H9 (cell line): ENCODE data around the gene ATP2A1. TPM values are rescaled to one million over a fixed set of nuclear protein-coding genes. Genes with fewer than 3 reads are reported as not detected.
A peak's percentile ranks its signal among the peaks of the same experiment; 100 is the strongest.

Experiments
- DNase-seq: peaks from one replicate; pipeline ENCODE4 v3.0.0-alpha.2; 2017
- H2AFZ ChIP-seq: one replicate; pipeline ENCODE4 v1.6.1; 2013; ENCODE audit warnings: mild to moderate bottlenecking, low read length, control low read depth, moderate library complexity
- H2AK5ac ChIP-seq: 2 replicates; pipeline ENCODE4 v1.6.1; 2013; ENCODE audit warnings: low read length, control low read depth, mixed read lengths; ENCODE audit not compliant: insufficient read length
- H2BK120ac ChIP-seq: one replicate; pipeline ENCODE4 v1.6.1; 2013; ENCODE audit warnings: low read depth, mild to moderate bottlenecking, low read length, control low read depth, inconsistent platforms; ENCODE audit not compliant: poor library complexity, severe bottlenecking
- H2BK12ac ChIP-seq: 2 replicates; pipeline ENCODE4 v1.6.1; 2013; ENCODE audit warnings: low read length, control low read depth, mixed read lengths, low read depth; ENCODE audit not compliant: insufficient read length
- H2BK15ac ChIP-seq: 2 replicates; pipeline ENCODE4 v1.6.1; 2013; ENCODE audit warnings: low read depth, low read length, control low read depth
- H2BK20ac ChIP-seq: one replicate; pipeline ENCODE4 v1.6.1; 2013; ENCODE audit warnings: low read depth, mild to moderate bottlenecking, low read length, control low read depth, inconsistent platforms; ENCODE audit not compliant: poor library complexity, severe bottlenecking
- H2BK5ac ChIP-seq: 2 replicates; pipeline ENCODE4 v1.6.1; 2013; ENCODE audit warnings: low read length, control low read depth, mixed read lengths; ENCODE audit not compliant: insufficient read length
- H3K14ac ChIP-seq: 2 replicates; pipeline ENCODE4 v1.6.1; 2013; ENCODE audit warnings: low read length, control low read depth; ENCODE audit not compliant: insufficient read depth
- H3K18ac ChIP-seq: 2 replicates; pipeline ENCODE4 v1.6.1; 2013; ENCODE audit warnings: low read depth, mild to moderate bottlenecking, mixed read lengths, low read length, control low read depth; ENCODE audit not compliant: insufficient read length
- H3K23ac ChIP-seq: 2 replicates; pipeline ENCODE4 v1.6.1; 2013; ENCODE audit warnings: low read length, control low read depth, mixed read lengths, low read depth; ENCODE audit not compliant: insufficient read length
- H3K23me2 ChIP-seq: 2 replicates; pipeline ENCODE4 v1.6.1; 2013; ENCODE audit warnings: low read depth, mild to moderate bottlenecking, mixed read lengths, low read length, control low read depth; ENCODE audit not compliant: insufficient read length, poor library complexity, severe bottlenecking
- H3K27ac ChIP-seq: 2 replicates; pipeline ENCODE4 v1.5.1; 2013; ENCODE audit warnings: low read length, control low read depth, mixed read lengths, low read depth; ENCODE audit not compliant: insufficient read length
- H3K27me3 ChIP-seq: 2 replicates; pipeline ENCODE4 v1.6.1; 2013; ENCODE audit warnings: low read length, control low read depth, inconsistent platforms; ENCODE audit not compliant: insufficient read depth
- H3K4ac ChIP-seq: 2 replicates; pipeline ENCODE4 v1.6.1; 2013; ENCODE audit warnings: low read depth, mild to moderate bottlenecking, control low read depth, inconsistent platforms, low read length, moderate library complexity
- H3K4me1 ChIP-seq: 2 replicates; pipeline ENCODE4 v1.6.1; 2013; ENCODE audit warnings: low read length, control low read depth, inconsistent platforms; ENCODE audit not compliant: insufficient read depth
- H3K4me2 ChIP-seq: 2 replicates; pipeline ENCODE4 v1.6.1; 2013; ENCODE audit warnings: low read length, control low read depth, mixed read lengths; ENCODE audit not compliant: insufficient read length, insufficient read depth
- H3K56ac ChIP-seq: 2 replicates; pipeline ENCODE4 v1.6.1; 2013; ENCODE audit warnings: low read depth, mild to moderate bottlenecking, mixed read lengths, low read length, control low read depth; ENCODE audit not compliant: insufficient read length
- H3K79me1 ChIP-seq: 2 replicates; pipeline ENCODE4 v1.6.1; 2013; ENCODE audit warnings: low read depth, mild to moderate bottlenecking, moderate library complexity, low read length, control low read depth, inconsistent platforms; ENCODE audit not compliant: insufficient read depth, poor library complexity, severe bottlenecking
- H3K79me2 ChIP-seq: 2 replicates; pipeline ENCODE4 v1.6.1; 2013; ENCODE audit warnings: low read length, control low read depth, inconsistent platforms; ENCODE audit not compliant: insufficient read depth
- H3K9ac ChIP-seq: 2 replicates; pipeline ENCODE4 v1.6.1; 2013; ENCODE audit warnings: low read length, control low read depth, mixed read lengths; ENCODE audit not compliant: insufficient read length; ENCODE audit errors: extremely low read depth
- H3K9me3 ChIP-seq: one replicate; pipeline ENCODE4 v1.6.1; 2013; ENCODE audit warnings: low read depth, low read length, inconsistent platforms; ENCODE audit not compliant: control insufficient read depth
- H3T11ph ChIP-seq: one replicate; pipeline ENCODE4 v1.6.1; 2013; ENCODE audit warnings: mild to moderate bottlenecking, low read length, control low read depth, inconsistent platforms
- H4K20me1 ChIP-seq: one replicate; pipeline ENCODE4 v1.6.1; 2013; ENCODE audit not compliant: control insufficient read depth, insufficient read length, insufficient read depth
- H4K5ac ChIP-seq: 2 replicates; pipeline ENCODE4 v1.6.1; 2013; ENCODE audit warnings: low read depth, mild to moderate bottlenecking, mixed read lengths, low read length, control low read depth; ENCODE audit not compliant: insufficient read length
- H4K8ac ChIP-seq: replicated peaks from 2 replicates; pipeline ENCODE4 v1.6.1; 2013; ENCODE audit warnings: low read length, control low read depth, mixed read lengths, low read depth; ENCODE audit not compliant: insufficient read length
- H4K91ac ChIP-seq: 2 replicates; pipeline ENCODE4 v1.6.1; 2013; ENCODE audit warnings: low read depth, mild to moderate bottlenecking, moderate library complexity, mixed read lengths, low read length, control low read depth; ENCODE audit not compliant: insufficient read length
- H3K27ac Mint-ChIP-seq, 3 experiments: 2 replicates in 2 of 3; 3 replicates in 1 of 3; pipeline ENCODE4 v1.8.0; 2020 to 2021; ENCODE audit warnings: mixed read lengths in 3 of 3, mild to moderate bottlenecking in 1 of 3, moderate library complexity in 1 of 3
- H3K27me3 Mint-ChIP-seq: 2 replicates; pipeline ENCODE4 v1.8.0; 2021; ENCODE audit warnings: low read depth, mild to moderate bottlenecking, moderate library complexity, mixed read lengths
- H3K36me3 Mint-ChIP-seq, 3 experiments: 2 replicates in 2 of 3; 3 replicates in 1 of 3; pipeline ENCODE4 v1.8.0; 2020 to 2021; ENCODE audit warnings: low read depth in 3 of 3, mixed read lengths in 3 of 3; ENCODE audit not compliant: insufficient read depth in 1 of 3
- H3K4me1 Mint-ChIP-seq, 2 experiments: 2 replicates each; pipeline ENCODE4 v1.8.0; 2020; ENCODE audit warnings: mixed read lengths in 2 of 2
- H3K4me3 Mint-ChIP-seq, 2 experiments: 2 replicates in 1 of 2; 3 replicates in 1 of 2; pipeline ENCODE4 v1.8.0; 2020 to 2021; ENCODE audit warnings: mild to moderate bottlenecking in 2 of 2, mixed read lengths in 2 of 2, moderate library complexity in 1 of 2
- H3K9me3 Mint-ChIP-seq, 2 experiments: 2 replicates in 1 of 2; 3 replicates in 1 of 2; pipeline ENCODE4 v1.8.0; 2020; ENCODE audit warnings: mild to moderate bottlenecking in 2 of 2, mixed read lengths in 2 of 2, moderate library complexity in 1 of 2
- WGBS: extraction: QIAGEN DNeasy Blood & Tissue Kit; methylation state at CpG from one replicate; pipeline ENCODE4 v1.1.7; 2013; ENCODE audit warnings: missing lambda C conversion rate, low lambda C conversion rate, mixed read lengths; ENCODE audit not compliant: insufficient read length; ENCODE audit errors: extremely low coverage; 5-methylcytosine and 5-hydroxymethylcytosine counted together
- total RNA-seq: library from RNA; stranded (reverse); gene quantifications from 2 replicates; pipeline ENCODE4 v1.2.1, GENCODE V29; 2021
- TF ChIP-seq, protein P1 (sequence below): fragments of 200-600 bp; sonication (generic); conservative IDR thresholded peaks from 3 replicates; pipeline ENCODE4 v1.8.0; 2021; ENCODE audit warnings: antibody characterized with exemption, mild to moderate bottlenecking

The ATP2A1 gene
- total RNA-seq, 1 experiment from 2014 or later = 4.6 TPM

- no peak overlapping the region for H2AFZ ChIP-seq
- WGBS = no CpG with 5 or more reads among the region's 5 CpGs
- H3K79me2 ChIP-seq = no peaks in the 10 kb centered on the region; the same call in 1 of the 2 replicates
Measured at GRCh38 chr16:28846933-28847273, 31.4 kb upstream of the ATP2A1 start.

More at GRCh38 chr16:28846933-28847273, 31.4 kb upstream of the ATP2A1 start:
- Histone ChIP-seq H3K23me2 (peaks cover 5% of the 10 kb centered on the region), H3K9ac (peak overlapping the region; percentile 55), H4K91ac (no peak overlapping the region), H3K27me3 (no peaks in the 10 kb centered on the region), H3K27ac (no peak overlapping the region), H2AK5ac (no peak overlapping the region), H3T11ph (no peak overlapping the region), H2BK15ac (no peak overlapping the region), H2BK120ac (no peak overlapping the region), H2BK5ac (no peak overlapping the region), H3K9me3 (no peaks in the 10 kb centered on the region), H3K14ac (0 out of 2 replicates have a peak overlapping the region, but pooled peaks have one; percentile 15), H2BK20ac (no peak overlapping the region), H3K4me1 (no peaks in the 10 kb centered on the region), H4K5ac (no peak overlapping the region), H4K20me1 (no peaks in the 10 kb centered on the region), H3K23ac (no peak overlapping the region), H3K4me2 (peak overlapping the region; percentile 74), H2BK12ac (no peak overlapping the region), H3K79me1 (no peaks in the 10 kb centered on the region), H3K4ac (no peak overlapping the region), H3K18ac (no peak overlapping the region), H3K56ac (no peak overlapping the region), H4K8ac (no peak overlapping the region)
- TF ChIP-seq, protein P1, sequence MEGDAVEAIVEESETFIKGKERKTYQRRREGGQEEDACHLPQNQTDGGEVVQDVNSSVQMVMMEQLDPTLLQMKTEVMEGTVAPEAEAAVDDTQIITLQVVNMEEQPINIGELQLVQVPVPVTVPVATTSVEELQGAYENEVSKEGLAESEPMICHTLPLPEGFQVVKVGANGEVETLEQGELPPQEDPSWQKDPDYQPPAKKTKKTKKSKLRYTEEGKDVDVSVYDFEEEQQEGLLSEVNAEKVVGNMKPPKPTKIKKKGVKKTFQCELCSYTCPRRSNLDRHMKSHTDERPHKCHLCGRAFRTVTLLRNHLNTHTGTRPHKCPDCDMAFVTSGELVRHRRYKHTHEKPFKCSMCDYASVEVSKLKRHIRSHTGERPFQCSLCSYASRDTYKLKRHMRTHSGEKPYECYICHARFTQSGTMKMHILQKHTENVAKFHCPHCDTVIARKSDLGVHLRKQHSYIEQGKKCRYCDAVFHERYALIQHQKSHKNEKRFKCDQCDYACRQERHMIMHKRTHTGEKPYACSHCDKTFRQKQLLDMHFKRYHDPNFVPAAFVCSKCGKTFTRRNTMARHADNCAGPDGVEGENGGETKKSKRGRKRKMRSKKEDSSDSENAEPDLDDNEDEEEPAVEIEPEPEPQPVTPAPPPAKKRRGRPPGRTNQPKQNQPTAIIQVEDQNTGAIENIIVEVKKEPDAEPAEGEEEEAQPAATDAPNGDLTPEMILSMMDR = no peak
- Mint-ChIP-seq H3K36me3 (peaks cover 32 to 41% (median 34%) of the 10 kb centered on the region in 3 experiments; a peak in 6 of 7 replicates), H3K9me3 (no peaks in the 10 kb centered on the region), H3K27me3 (no peaks in the 10 kb centered on the region; the same call in 1 of the 2 replicates), H3K4me3 (peak overlapping the region; percentile 96 to 99), H3K4me1 (peaks cover 8 to 17% of the 10 kb centered on the region in 2 experiments), H3K27ac (peak overlapping the region; percentile 89 to 93 (median 90); a peak in 5 of 7 replicates)
- no peak for DNase-seq
